Trophoblast cell (in vitro differentiated cells and primary cell): ENCODE data around the gene PLEK2.
"Not testable (repeated sequence)": the region's sequence is repeated elsewhere in the genome, so short reads cannot be mapped to it uniquely, and the experiment has no call there.

Source experiments
- DNase-seq, 2 donors: peaks; one replicate each; pipeline ENCODE4 v3.0.0-alpha.2; 2016
- H2AFZ ChIP-seq: 2 replicates; pipeline ENCODE4 v1.6.1; 2013; ENCODE audit warnings: low read length, moderate library complexity, mild to moderate bottlenecking; ENCODE audit not compliant: insufficient read depth, poor library complexity
- H2AK5ac ChIP-seq: 2 replicates; pipeline ENCODE4 v1.6.1; 2013; ENCODE audit warnings: mild to moderate bottlenecking, low read length
- H2BK120ac ChIP-seq: 2 replicates; pipeline ENCODE4 v1.6.1; 2013; ENCODE audit warnings: low read length, mild to moderate bottlenecking, moderate library complexity; ENCODE audit not compliant: insufficient read depth, poor library complexity
- H2BK12ac ChIP-seq: 2 replicates; pipeline ENCODE4 v1.6.1; 2013; ENCODE audit warnings: mild to moderate bottlenecking, low read length, moderate library complexity
- H2BK5ac ChIP-seq: 2 replicates; pipeline ENCODE4 v1.6.1; 2013; ENCODE audit warnings: low read length, low read depth, moderate library complexity, mild to moderate bottlenecking; ENCODE audit not compliant: poor library complexity
- H3K14ac ChIP-seq: 2 replicates; pipeline ENCODE4 v1.6.1; 2013; ENCODE audit warnings: mild to moderate bottlenecking, low read length
- H3K18ac ChIP-seq: 2 replicates; pipeline ENCODE4 v1.6.1; 2013; ENCODE audit warnings: mild to moderate bottlenecking, low read length
- H3K23ac ChIP-seq: 2 replicates; pipeline ENCODE4 v1.6.1; 2013; ENCODE audit warnings: low read length
- H3K27ac ChIP-seq: 2 replicates; pipeline ENCODE4 v1.5.1; 2013; ENCODE audit warnings: low read depth, mild to moderate bottlenecking, inconsistent platforms, low read length, moderate library complexity
- H3K27me3 ChIP-seq: 2 replicates; pipeline ENCODE4 v1.6.1; 2013; ENCODE audit warnings: inconsistent platforms, mild to moderate bottlenecking, low read length, moderate library complexity; ENCODE audit not compliant: insufficient read depth
- H3K36me3 ChIP-seq, 2 experiments: 1 replicate in 1 of 2; 2 replicates in 1 of 2; pipeline ENCODE4 v1.6.1; 2013; ENCODE audit warnings: low read length in 2 of 2, mild to moderate bottlenecking in 2 of 2, moderate library complexity in 1 of 2; ENCODE audit not compliant: insufficient read depth in 2 of 2, control insufficient read depth in 1 of 2
- H3K4ac ChIP-seq: 2 replicates; pipeline ENCODE4 v1.6.1; 2013; ENCODE audit warnings: low read depth, mild to moderate bottlenecking, low read length, moderate library complexity
- H3K4me1 ChIP-seq, 2 experiments: 1 replicate in 1 of 2; 2 replicates in 1 of 2; pipeline ENCODE4 v1.6.1; 2013; ENCODE audit warnings: low read length in 2 of 2, mild to moderate bottlenecking in 2 of 2, moderate library complexity in 1 of 2; ENCODE audit not compliant: insufficient read depth in 2 of 2, control insufficient read depth in 1 of 2
- H3K4me2 ChIP-seq: 2 replicates; pipeline ENCODE4 v1.6.1; 2013; ENCODE audit warnings: inconsistent platforms, mild to moderate bottlenecking, low read length, moderate library complexity
- H3K4me3 ChIP-seq: 2 replicates; pipeline ENCODE4 v1.5.1; 2013; ENCODE audit warnings: mild to moderate bottlenecking, low read depth, low read length, inconsistent platforms
- H3K79me1 ChIP-seq: one replicate; pipeline ENCODE4 v1.6.1; 2013; ENCODE audit warnings: low read length
- H3K79me2 ChIP-seq: 2 replicates; pipeline ENCODE4 v1.6.1; 2013; ENCODE audit warnings: low read length, mild to moderate bottlenecking; ENCODE audit not compliant: control insufficient read depth, insufficient read depth, poor library complexity
- H3K9ac ChIP-seq: 2 replicates; pipeline ENCODE4 v1.6.1; 2013; ENCODE audit warnings: mild to moderate bottlenecking, low read length
- H3K9me3 ChIP-seq: 2 replicates; pipeline ENCODE4 v1.6.1; 2013; ENCODE audit warnings: low read depth, mild to moderate bottlenecking, control low read depth, inconsistent platforms, low read length; ENCODE audit not compliant: insufficient read depth
- H4K12ac ChIP-seq: 2 replicates; pipeline ENCODE4 v1.6.1; 2013; ENCODE audit warnings: low read depth, mild to moderate bottlenecking, low read length, moderate library complexity
- H4K8ac ChIP-seq: 2 replicates; pipeline ENCODE4 v1.6.1; 2013; ENCODE audit warnings: low read depth, mild to moderate bottlenecking, low read length, moderate library complexity
- H4K91ac ChIP-seq: one replicate; pipeline ENCODE4 v1.6.1; 2013; ENCODE audit warnings: low read depth, mild to moderate bottlenecking, low read length, moderate library complexity
- WGBS: extraction: QIAGEN DNeasy Blood & Tissue Kit; methylation state at CpG from one replicate; pipeline ENCODE4 v1.1.7; 2013; ENCODE audit warnings: missing lambda C conversion rate; ENCODE audit not compliant: insufficient read length, insufficient coverage; ENCODE audit errors: extremely low coverage; 5-methylcytosine and 5-hydroxymethylcytosine counted together

Gene PLEK2

GRCh38 chr14:67456732-67457131 lies 44.8 kb upstream of the PLEK2 start:
- no peak for DNase-seq
- no peak overlapping the region for H4K12ac ChIP-seq
- no peak overlapping the region for H3K4ac ChIP-seq
- H3K27ac ChIP-seq = no peak overlapping the region
- no peak overlapping the region for H4K91ac ChIP-seq
- H3K27me3 ChIP-seq = no peaks in the 10 kb centered on the region
- H2AFZ ChIP-seq = no peak overlapping the region
- no CpG with 5 or more reads among the region's 5 CpGs for WGBS
- H3K4me1 ChIP-seq = peaks cover 0 to 1% of the 10 kb centered on the region in 2 experiments
- H2BK12ac ChIP-seq = no peak overlapping the region
- no peak overlapping the region for H3K9ac ChIP-seq
- H3K18ac ChIP-seq = no peak overlapping the region
- no peaks in the 10 kb centered on the region for H3K36me3 ChIP-seq
- no peaks in the 10 kb centered on the region for H3K79me1 ChIP-seq
- H2BK5ac ChIP-seq = no peak overlapping the region
- no peak overlapping the region for H4K8ac ChIP-seq
- no peak overlapping the region for H3K14ac ChIP-seq
- no peak overlapping the region for H3K23ac ChIP-seq
- H3K4me2 ChIP-seq = no peak overlapping the region
- no peak overlapping the region for H3K4me3 ChIP-seq
- no peak overlapping the region for H2AK5ac ChIP-seq
- H3K79me2 ChIP-seq = no peaks in the 10 kb centered on the region
- H3K9me3 ChIP-seq = no peaks in the 10 kb centered on the region
- H2BK120ac ChIP-seq = no peak overlapping the region

DNA sequence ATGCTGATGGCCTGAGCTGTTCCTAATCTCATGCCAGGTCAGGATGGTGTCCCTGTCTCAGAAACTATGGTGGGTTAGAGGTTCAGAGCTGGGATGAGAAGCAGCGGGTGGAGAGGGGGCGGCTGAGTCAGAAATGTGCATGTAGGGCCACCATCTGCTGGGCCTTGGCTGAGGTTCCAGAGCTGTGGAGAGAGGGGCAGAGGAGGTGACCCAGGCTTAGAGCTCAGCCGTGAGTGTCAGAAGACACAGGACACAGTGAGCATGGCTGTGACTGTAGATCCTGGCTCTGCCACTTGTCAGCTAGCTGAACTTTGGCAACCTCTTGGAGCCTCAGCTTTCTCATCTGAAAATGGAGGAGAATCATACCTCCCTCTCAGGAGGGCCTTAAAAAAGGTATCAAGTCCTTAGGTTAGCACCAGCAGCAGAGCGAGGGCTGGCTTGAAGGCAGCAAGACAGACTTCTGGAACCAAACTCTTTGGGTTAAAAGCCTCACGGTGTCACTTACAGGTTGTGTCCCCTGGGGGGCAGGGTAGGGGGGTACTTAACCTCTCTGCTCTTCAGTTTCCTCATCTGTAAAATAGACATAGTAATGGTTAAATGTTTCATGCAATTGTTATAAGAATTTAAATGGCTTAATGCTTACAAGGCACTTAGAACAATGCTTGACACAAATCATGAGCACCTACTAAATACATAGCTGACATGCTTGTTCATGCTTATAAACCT lies 41.8 kb upstream of the PLEK2 start:
- Histone ChIP-seq H3K18ac (no peak overlapping the region), H3K79me1 (no peaks in the 10 kb centered on the region), H3K9me3 (peaks cover 4% of the 10 kb centered on the region), H3K27ac (no peak overlapping the region), H4K91ac (no peak overlapping the region), H3K36me3 (no peaks in the 10 kb centered on the region), H2AK5ac (no peak overlapping the region), H3K4me2 (no peak overlapping the region), H3K9ac (no peak overlapping the region), H2BK5ac (no peak overlapping the region), H4K8ac (no peak overlapping the region), H3K23ac (no peak overlapping the region), H2BK12ac (no peak overlapping the region), H2AFZ (no peak overlapping the region), H4K12ac (no peak overlapping the region), H3K27me3 (no peaks in the 10 kb centered on the region), H3K4me1 (no peaks in the 10 kb centered on the region), H3K4ac (no peak overlapping the region), H3K4me3 (no peak overlapping the region), H3K79me2 (no peaks in the 10 kb centered on the region), H2BK120ac (no peak overlapping the region), H3K14ac (no peak overlapping the region)
- DNase-seq = no peak
- whole genome bisulfite sequencing = no CpG with 5 or more reads among the region's 5 CpGs

- H3K36me3 ChIP-seq, H2BK120ac ChIP-seq, DNase-seq, H3K23ac ChIP-seq, H2BK5ac ChIP-seq, H3K9me3 ChIP-seq, H3K27me3 ChIP-seq, H3K18ac ChIP-seq, H3K79me2 ChIP-seq, H3K79me1 ChIP-seq, H2AK5ac ChIP-seq, H3K27ac ChIP-seq, H3K4me2 ChIP-seq, H3K4me3 ChIP-seq, H2AFZ ChIP-seq, H3K14ac ChIP-seq, H3K4ac ChIP-seq, H3K9ac ChIP-seq, H4K91ac ChIP-seq, H4K12ac ChIP-seq, H4K8ac ChIP-seq, H2BK12ac ChIP-seq, H3K4me1 ChIP-seq: not testable (repeated sequence)
- 100% methylated on average over 1 of the region's 6 CpGs for WGBS
Observed at GRCh38 chr14:67451667-67452066, 39.7 kb upstream of the PLEK2 start.

- H3K14ac ChIP-seq = no peak overlapping the region
- no peak overlapping the region for H3K4me2 ChIP-seq
- H3K27me3 ChIP-seq = no peaks in the 10 kb centered on the region
- H3K36me3 ChIP-seq = no peaks in the 10 kb centered on the region
- H3K4me1 ChIP-seq = no peaks in the 10 kb centered on the region
- H4K8ac ChIP-seq = no peak overlapping the region
- H4K91ac ChIP-seq = no peak overlapping the region
- peaks cover 4% of the 10 kb centered on the region for H3K9me3 ChIP-seq
- H3K79me2 ChIP-seq = no peaks in the 10 kb centered on the region
- WGBS = no CpG with 5 or more reads among the region's 2 CpGs
- H3K27ac ChIP-seq = no peak overlapping the region
- DNase-seq = peak in 1 of 2 donors; percentile 2
- no peak overlapping the region for H2BK12ac ChIP-seq
- H3K9ac ChIP-seq = no peak overlapping the region
- no peak overlapping the region for H3K4me3 ChIP-seq
- H3K4ac ChIP-seq = no peak overlapping the region
- no peak overlapping the region for H3K18ac ChIP-seq
- no peaks in the 10 kb centered on the region for H3K79me1 ChIP-seq
- no peak overlapping the region for H2BK5ac ChIP-seq
- no peak overlapping the region for H2BK120ac ChIP-seq
- H3K23ac ChIP-seq = no peak overlapping the region
- no peak overlapping the region for H2AFZ ChIP-seq
- no peak overlapping the region for H4K12ac ChIP-seq
- no peak overlapping the region for H2AK5ac ChIP-seq
Observed at GRCh38 chr14:67449096-67449495, 37.1 kb upstream of the PLEK2 start.
